A549 (cell line): Measurements from ENCODE around the gene PGS1. TPM values are rescaled to one million over a fixed set of nuclear protein-coding genes. Genes with fewer than 3 reads are reported as not detected.
A peak's percentile ranks its signal among the peaks of the same experiment; 100 is the strongest.

Source experiments
- BCL3 ChIP-seq: fragments of >200 bp; sonication (Bioruptor Twin); formaldehyde crosslinking; IDR thresholded peaks from 3 replicates; pipeline ENCODE4 v1.6.1; 2016
- BHLHE40 ChIP-seq: IDR thresholded peaks from 2 replicates; pipeline ENCODE4 v1.6.1; 2012; ENCODE audit warnings: low read depth, low read length, inconsistent platforms
- CBX2 ChIP-seq: fragments of 200-600 bp; sonication (generic); IDR thresholded peaks from 2 replicates; pipeline ENCODE4 v1.6.1; 2016; ENCODE audit warnings: low read depth, mild to moderate bottlenecking, borderline replicate concordance
- CBX8 ChIP-seq: fragments of 200-600 bp; sonication (generic); IDR thresholded peaks from 2 replicates; pipeline ENCODE4 v1.6.1; 2016
- CEBPB ChIP-seq, 2 experiments: fragments of >200 bp in 1 of 2; sonication (Bioruptor Twin) in 1 of 2; formaldehyde crosslinking in 1 of 2; IDR thresholded peaks; 2 replicates each; pipeline ENCODE4 v1.6.1; 2012 to 2016
- CHD2 ChIP-seq: fragments of 150-350 bp; IDR thresholded peaks from 2 replicates; pipeline ENCODE4 v1.6.1; 2014; ENCODE audit warnings: low read length; ENCODE audit not compliant: partially characterized antibody
- CHD4 ChIP-seq: fragments of 200-600 bp; sonication (generic); IDR thresholded peaks from 2 replicates; pipeline ENCODE4 v1.6.1; 2016; ENCODE audit warnings: antibody characterized with exemption, mild to moderate bottlenecking, borderline replicate concordance
- EHF ChIP-seq: fragments of 250-450 bp; sonication (Bioruptor Pico); IDR thresholded peaks from 2 replicates; pipeline ENCODE4 v1.5.0; 2020; ENCODE audit warnings: mild to moderate bottlenecking
- EP300 ChIP-seq, 2 experiments: fragments of >200 bp; sonication (Bioruptor Twin); formaldehyde crosslinking; IDR thresholded peaks; 2 replicates in 1 of 2; 3 replicates in 1 of 2; pipeline ENCODE4 v1.6.1; 2016 to 2017
- FOSB ChIP-seq: fragments of 250-450 bp; sonication (Bioruptor Pico); IDR thresholded peaks from 2 replicates; pipeline ENCODE4 v1.5.0; 2020; ENCODE audit warnings: mild to moderate bottlenecking, moderate library complexity
- FOSL2 ChIP-seq, 2 experiments: fragments of 450-650 bp in 1 of 2; fragments of >200 bp in 1 of 2; sonication (Bioruptor Twin) in 1 of 2; formaldehyde crosslinking; IDR thresholded peaks; 2 replicates each; pipeline versions ENCODE4 v1.5.0 to v1.6.1; 2016 to 2020; ENCODE audit warnings: mild to moderate bottlenecking in 1 of 2, moderate library complexity in 1 of 2
- FOXS1 ChIP-seq: fragments of 250-450 bp; sonication (Bioruptor Pico); IDR thresholded peaks from 2 replicates; pipeline ENCODE4 v1.5.0; 2020; ENCODE audit warnings: mild to moderate bottlenecking, moderate library complexity
- HDAC2 ChIP-seq: fragments of 200-600 bp; sonication (generic); IDR thresholded peaks from 2 replicates; pipeline ENCODE4 v1.6.1; 2016
- HMGXB4 ChIP-seq: fragments of 250-450 bp; sonication (Bioruptor Pico); IDR thresholded peaks from 2 replicates; pipeline ENCODE4 v1.5.0; 2021; ENCODE audit warnings: mild to moderate bottlenecking, moderate library complexity, borderline replicate concordance
- HOXB13 ChIP-seq: fragments of 250-450 bp; sonication (Bioruptor Pico); IDR thresholded peaks from 2 replicates; pipeline ENCODE4 v1.5.0; 2020; ENCODE audit warnings: low read depth, mild to moderate bottlenecking, moderate library complexity
- JUN ChIP-seq, 2 experiments: fragments of >200 bp; sonication (Bioruptor Twin); formaldehyde crosslinking; IDR thresholded peaks; 2 replicates in 1 of 2; 3 replicates in 1 of 2; pipeline ENCODE4 v1.6.1; 2016 to 2017
- KDM5A ChIP-seq: fragments of 200-600 bp; sonication (generic); IDR thresholded peaks from 2 replicates; pipeline ENCODE4 v1.6.1; 2016; ENCODE audit warnings: antibody characterized with exemption, mild to moderate bottlenecking
- MAZ ChIP-seq: fragments of 150-350 bp; IDR thresholded peaks from 2 replicates; pipeline ENCODE4 v1.6.1; 2014; ENCODE audit warnings: antibody characterized with exemption, low read depth, low read length, borderline replicate concordance
- MYC ChIP-seq: IDR thresholded peaks from 2 replicates; pipeline ENCODE4 v1.6.1; 2012; ENCODE audit warnings: mild to moderate bottlenecking, inconsistent platforms, low read length, improper control_type of control experiment, borderline replicate concordance
- NPAS2 ChIP-seq: fragments of 250-450 bp; sonication (Bioruptor Pico); IDR thresholded peaks from 2 replicates; pipeline ENCODE4 v1.8.0; 2022; ENCODE audit warnings: mild to moderate bottlenecking, moderate library complexity, borderline replicate concordance
- NR3C1 ChIP-seq: fragments of >200 bp; sonication (Bioruptor Twin); formaldehyde crosslinking; IDR thresholded peaks from 3 replicates; pipeline ENCODE4 v1.6.1; 2017
- PHF8 ChIP-seq: fragments of 200-600 bp; sonication (generic); IDR thresholded peaks from 2 replicates; pipeline ENCODE4 v1.6.1; 2016; ENCODE audit warnings: low read depth, mild to moderate bottlenecking, antibody characterized with exemption, moderate library complexity, borderline replicate concordance
- POLR2A ChIP-seq: IDR thresholded peaks from 2 replicates; pipeline ENCODE4 v1.6.1; 2012; ENCODE audit warnings: mild to moderate bottlenecking, low read length
- RARB ChIP-seq: fragments of 250-450 bp; sonication (Bioruptor Pico); IDR thresholded peaks from 2 replicates; pipeline ENCODE4 v1.8.0; 2021; ENCODE audit warnings: mild to moderate bottlenecking, moderate library complexity
- RCOR1 ChIP-seq: fragments of 150-350 bp; IDR thresholded peaks from 2 replicates; pipeline ENCODE4 v1.6.1; 2014; ENCODE audit warnings: antibody characterized with exemption, low read length, low read depth
- REST ChIP-seq: fragments of 200-600 bp; sonication (generic); IDR thresholded peaks from 2 replicates; pipeline ENCODE4 v1.6.1; 2016; ENCODE audit warnings: antibody characterized with exemption, mild to moderate bottlenecking, moderate library complexity
- RFX5 ChIP-seq: fragments of 450-650 bp; IDR thresholded peaks from 2 replicates; pipeline ENCODE4 v1.7.1; 2014; ENCODE audit warnings: antibody characterized with exemption, mild to moderate bottlenecking, moderate library complexity
- SMC3 ChIP-seq: fragments of >200 bp; sonication (Bioruptor Twin); formaldehyde crosslinking; IDR thresholded peaks from 3 replicates; pipeline ENCODE4 v1.6.1; 2018; ENCODE audit warnings: inconsistent platforms
- SREBF2 ChIP-seq: fragments of 450-650 bp; IDR thresholded peaks from 2 replicates; pipeline ENCODE4 v1.6.1; 2014; ENCODE audit warnings: mild to moderate bottlenecking, moderate library complexity
- ZFP36 ChIP-seq: fragments of 450-650 bp; IDR thresholded peaks from 2 replicates; pipeline ENCODE4 v1.6.1; 2014; ENCODE audit warnings: borderline replicate concordance; ENCODE audit not compliant: partially characterized antibody
- ZSCAN20 ChIP-seq: fragments of 250-450 bp; sonication (Bioruptor Pico); IDR thresholded peaks from 2 replicates; pipeline ENCODE4 v1.8.0; 2022; ENCODE audit warnings: mild to moderate bottlenecking, moderate library complexity
- polyA plus RNA-seq, 4 experiments: library from polyadenylated mRNA; depleted of rRNA in 3 of 4; stranded (reverse); fragments of >200 nt; fragmentation: RNase III in 1 of 4; extraction: RNeasy Plus Mini Kit Qiagen cat#74134 plus additional on column Dnase treatment in 1 of 4; gene quantifications; 2 replicates in 3 of 4; 3 replicates in 1 of 4; pipeline ENCODE4 v1.2.3, GENCODE V29; 2011 to 2017
- TF ChIP-seq, protein P1 (sequence below): fragments of 150-350 bp; IDR thresholded peaks from 2 replicates; pipeline ENCODE4 v1.6.1; 2014; ENCODE audit warnings: low read depth, mild to moderate bottlenecking, low read length
- TF ChIP-seq, protein P2 (sequence below): fragments of 450-650 bp; IDR thresholded peaks from 2 replicates; pipeline ENCODE4 v1.6.1; 2014; ENCODE audit warnings: antibody characterized with exemption

PGS1 gene
- polyA plus RNA-seq, 2 of the 4 experiments (the other 2 are of a cell fraction) = 23.7 to 29.5 TPM

DNA sequence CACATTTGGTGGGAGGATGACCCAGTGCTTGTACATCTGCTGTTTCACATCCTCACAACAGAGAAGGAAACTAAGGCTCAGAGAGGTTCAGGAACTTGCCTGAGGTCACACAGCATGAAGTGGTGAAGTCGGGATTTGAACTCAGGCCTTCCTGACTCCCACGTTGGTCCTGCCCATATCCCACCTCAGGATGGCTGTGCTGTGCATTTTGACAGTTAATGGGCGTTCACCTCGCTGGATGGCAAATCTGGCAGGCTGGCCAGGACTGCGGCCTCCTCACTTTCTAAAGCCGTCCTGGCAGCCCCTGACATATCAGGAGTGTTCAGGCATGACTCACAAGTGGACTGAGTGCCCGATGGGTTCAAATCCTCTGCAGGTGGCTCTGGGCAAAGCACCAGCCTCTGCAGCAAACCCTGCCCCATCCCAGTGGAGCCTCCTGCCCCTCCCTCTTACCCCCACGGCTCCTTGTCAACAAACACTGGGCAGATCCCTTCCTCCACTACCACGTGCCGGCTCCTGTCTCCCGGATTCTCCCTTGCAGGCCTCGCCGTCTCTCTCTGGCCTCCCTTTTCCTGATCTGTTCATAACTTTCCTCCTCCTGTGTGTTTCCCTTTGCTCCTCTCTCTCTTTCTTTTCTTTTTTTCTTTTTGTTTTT lies 47.8 kb upstream of the PGS1 start (continued):
- TF ChIP-seq CBX2 (no peak), PHF8 (no peak), HMGXB4 (CRISPR knock-in tag) (no peak), RFX5 (no peak), HOXB13 (CRISPR knock-in tag) (peak; percentile 81), NR3C1 (no peak), NPAS2 (CRISPR knock-in tag) (no peak), CBX8 (no peak), CEBPB (IDR thresholded peaks at IDR 0.05) (peak in 1 of 2 experiments; percentile 58; a peak in 1 of 4 replicates), HDAC2 (peak; percentile 84), ZFP36 (peak; percentile 98), MAZ (peak; percentile 73; the same call in 1 of the 2 replicates), BHLHE40 (0 out of 2 replicates have a peak, but pooled peaks have one; percentile 32), MYC (peak; percentile 92), EHF (CRISPR knock-in tag) (0 out of 2 replicates have a peak, but pooled peaks have one; percentile 73), RARB (CRISPR knock-in tag) (no peak), RCOR1 (peak; percentile 69), FOSL2 (IDR thresholded peaks at IDR 0.05) (no peak), FOSL2 (CRISPR knock-in tag; IDR thresholded peaks at IDR 0.05) (peak; percentile 83), FOXS1 (CRISPR knock-in tag) (peak; percentile 60; the same call in 1 of the 2 replicates), BCL3 (0 out of 3 replicates have a peak, but pooled peaks have one; percentile 35), FOSB (0 out of 2 replicates have a peak, but pooled peaks have one; percentile 71), SMC3 (no peak), SREBF2 (no peak), POLR2A (no peak), ZSCAN20 (CRISPR knock-in tag) (no peak), KDM5A (no peak), CHD2 (no peak), REST (no peak), EP300 (IDR thresholded peaks at IDR 0.05) (peak in 1 of 2 experiments; percentile 44; a peak in 2 of 5 replicates), CHD4 (peak; percentile 89; the same call in 1 of the 2 replicates), JUN (IDR thresholded peaks at IDR 0.05) (peak; percentile 37 to 79; a peak in 3 of 5 replicates)
- TF ChIP-seq, protein P1, sequence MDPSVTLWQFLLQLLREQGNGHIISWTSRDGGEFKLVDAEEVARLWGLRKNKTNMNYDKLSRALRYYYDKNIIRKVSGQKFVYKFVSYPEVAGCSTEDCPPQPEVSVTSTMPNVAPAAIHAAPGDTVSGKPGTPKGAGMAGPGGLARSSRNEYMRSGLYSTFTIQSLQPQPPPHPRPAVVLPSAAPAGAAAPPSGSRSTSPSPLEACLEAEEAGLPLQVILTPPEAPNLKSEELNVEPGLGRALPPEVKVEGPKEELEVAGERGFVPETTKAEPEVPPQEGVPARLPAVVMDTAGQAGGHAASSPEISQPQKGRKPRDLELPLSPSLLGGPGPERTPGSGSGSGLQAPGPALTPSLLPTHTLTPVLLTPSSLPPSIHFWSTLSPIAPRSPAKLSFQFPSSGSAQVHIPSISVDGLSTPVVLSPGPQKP = no peak
- TF ChIP-seq, protein P2, sequence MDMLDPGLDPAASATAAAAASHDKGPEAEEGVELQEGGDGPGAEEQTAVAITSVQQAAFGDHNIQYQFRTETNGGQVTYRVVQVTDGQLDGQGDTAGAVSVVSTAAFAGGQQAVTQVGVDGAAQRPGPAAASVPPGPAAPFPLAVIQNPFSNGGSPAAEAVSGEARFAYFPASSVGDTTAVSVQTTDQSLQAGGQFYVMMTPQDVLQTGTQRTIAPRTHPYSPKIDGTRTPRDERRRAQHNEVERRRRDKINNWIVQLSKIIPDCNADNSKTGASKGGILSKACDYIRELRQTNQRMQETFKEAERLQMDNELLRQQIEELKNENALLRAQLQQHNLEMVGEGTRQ = peak; percentile 75
